ELF-1 (cell line): ENCODE measurements around the gene EMILIN2.

Experiments
- DNase-seq: peaks from one replicate; pipeline ENCODE4 v3.0.0-alpha.2; 2016; ENCODE audit warnings: low read depth, low spot score

Gene EMILIN2

DNA sequence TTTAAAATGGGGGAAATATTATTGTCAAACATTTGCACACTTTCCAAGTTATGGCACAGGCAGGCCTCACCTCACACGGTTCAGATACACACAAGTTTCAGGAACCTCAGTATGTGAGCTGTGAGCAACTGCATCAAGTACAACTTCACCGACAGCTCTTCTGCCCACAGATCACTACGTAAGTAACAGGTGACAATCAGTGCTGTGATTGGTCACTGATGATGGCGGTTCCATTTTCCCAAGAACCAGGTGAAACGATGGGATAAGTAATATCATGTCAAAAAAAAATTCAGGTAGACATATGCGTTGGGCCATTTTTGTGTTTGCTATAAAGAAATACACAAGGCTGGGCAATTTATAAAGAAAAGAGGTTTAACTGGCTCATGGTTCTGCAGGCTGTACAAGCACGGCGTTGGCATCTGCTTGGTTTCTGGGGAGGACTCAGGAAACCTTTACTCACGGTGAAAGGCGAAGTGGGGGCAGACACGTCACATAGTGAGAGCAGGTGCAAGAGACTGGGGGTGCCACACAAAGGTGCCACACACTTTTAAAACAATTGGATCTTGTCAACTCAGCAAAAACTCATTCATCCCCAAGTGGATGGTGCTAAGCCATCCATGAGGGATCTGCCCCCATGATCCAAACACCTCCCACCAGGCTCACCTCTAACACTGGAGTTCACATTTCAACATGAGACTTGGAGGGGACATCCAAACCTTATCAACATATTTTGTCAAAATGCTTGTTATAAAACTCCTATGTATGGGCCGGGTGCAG is 108.3 kb downstream of the EMILIN2 start:
- DNase-seq, result no peak

DNA sequence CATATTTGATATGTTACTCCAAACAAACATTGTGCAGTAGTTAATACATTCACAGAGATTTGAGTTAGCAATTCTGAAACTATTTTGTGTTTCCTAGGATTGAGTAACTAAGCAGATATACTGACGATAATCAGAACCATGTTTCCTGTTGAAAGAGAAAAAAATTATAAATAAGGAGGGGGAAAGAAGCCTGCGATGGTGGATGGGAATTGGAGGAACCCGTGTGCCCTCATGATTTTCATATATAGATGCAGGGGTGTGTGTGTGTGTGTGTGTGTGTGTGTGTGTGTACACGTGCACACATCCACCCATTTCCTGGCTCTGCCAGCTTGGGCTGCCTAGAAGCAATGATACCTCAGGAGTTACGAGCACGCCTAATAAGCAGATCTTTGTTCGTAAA is 109.2 kb downstream of the EMILIN2 start:
- no peak for DNase-seq

DNA sequence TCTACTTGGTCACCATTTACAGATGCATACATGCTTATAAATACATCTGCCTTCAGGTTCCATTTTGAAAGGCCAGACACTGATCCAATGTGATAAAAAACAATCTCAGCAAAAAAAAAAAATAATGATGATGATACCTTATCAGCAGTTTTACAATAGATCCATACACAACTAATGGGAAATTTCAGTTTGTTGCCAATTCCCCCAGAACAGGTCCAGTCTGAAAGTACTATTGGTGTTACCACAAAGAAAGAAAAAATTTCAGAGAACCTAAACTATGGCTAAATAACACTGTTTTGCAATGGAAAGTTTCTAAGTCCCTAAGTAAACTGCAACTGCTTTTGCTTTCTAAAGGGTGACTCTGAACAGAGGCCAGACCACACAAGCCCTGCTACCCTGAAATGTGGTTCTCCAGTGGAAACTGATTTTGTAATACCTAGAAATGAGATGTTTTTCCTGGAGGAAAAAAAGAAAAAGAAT is 112.1 kb downstream of the EMILIN2 start:
- no peak for DNase-seq

DNA sequence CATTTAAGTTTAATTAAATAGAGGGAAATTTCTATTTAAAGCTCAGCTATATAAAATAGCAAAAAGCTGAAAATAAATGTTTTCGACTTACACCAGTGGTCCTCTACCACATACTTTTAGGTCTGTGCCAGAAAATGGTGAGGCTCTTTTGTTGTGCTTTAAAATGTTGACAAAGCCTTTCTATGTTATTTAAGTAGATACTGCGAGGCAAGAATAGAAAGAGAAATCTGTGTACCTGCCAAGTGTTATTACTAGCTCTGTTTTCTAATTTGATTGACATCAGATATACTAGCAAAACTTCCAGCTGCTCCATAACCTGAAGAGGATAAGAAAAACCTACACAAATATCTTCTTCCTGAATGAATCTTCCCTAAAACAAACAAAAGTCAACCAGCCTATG is 112.5 kb downstream of the EMILIN2 start:
- no peak for DNase-seq

DNA sequence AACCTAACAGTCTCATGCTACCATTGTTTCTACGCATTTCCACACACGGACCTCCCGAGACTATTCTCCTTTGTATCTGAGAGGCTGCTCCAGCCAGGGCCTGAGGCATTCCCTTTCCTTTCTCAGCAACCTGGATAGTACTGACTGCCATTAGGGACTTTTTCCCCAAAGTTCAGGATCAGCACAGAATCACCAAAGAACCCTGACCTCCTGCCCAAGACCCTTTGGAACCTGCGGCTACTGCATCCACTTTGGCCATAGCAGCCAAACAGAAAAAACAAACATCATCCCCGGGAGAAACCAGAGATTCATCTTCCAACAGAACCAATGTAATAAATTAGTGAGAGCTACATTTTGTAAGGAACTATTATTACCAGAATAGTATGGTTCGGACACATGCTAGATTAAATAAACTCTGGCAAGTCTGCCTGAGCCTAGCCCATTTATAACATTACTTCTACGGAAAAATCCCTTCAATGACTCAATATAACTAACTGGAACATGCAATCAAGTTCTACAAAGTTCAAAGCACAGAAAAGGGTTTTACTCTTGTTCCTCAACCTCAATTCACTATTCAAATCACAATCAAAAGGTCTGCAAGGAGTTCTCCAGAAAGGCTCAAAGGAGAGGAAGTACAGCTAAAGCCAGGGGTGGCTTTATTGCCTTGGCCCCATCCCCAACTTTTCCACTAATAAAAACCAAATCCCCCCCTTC is 114.3 kb downstream of the EMILIN2 start:
- no peak for DNase-seq

DNA sequence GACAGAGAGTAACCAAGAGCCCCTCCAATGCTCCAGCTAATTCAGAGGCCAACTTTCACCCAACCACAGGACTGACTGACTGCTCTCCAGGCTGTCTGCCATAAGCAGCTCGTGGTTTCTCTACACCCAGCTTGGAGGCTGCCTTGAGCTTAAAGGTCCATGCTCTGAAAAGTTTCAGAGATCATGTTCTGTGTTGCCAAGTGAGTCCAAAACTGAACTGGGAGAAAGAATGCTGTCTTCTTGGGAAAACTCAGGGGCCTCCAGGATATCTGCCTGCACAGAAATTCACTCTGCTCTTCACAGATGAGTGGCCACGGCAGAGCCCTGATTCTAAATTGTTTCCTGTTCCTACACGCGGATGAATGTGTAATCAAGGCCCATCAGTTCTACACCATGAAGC is 115.0 kb downstream of the EMILIN2 start:
- DNase-seq, result no peak

DNA sequence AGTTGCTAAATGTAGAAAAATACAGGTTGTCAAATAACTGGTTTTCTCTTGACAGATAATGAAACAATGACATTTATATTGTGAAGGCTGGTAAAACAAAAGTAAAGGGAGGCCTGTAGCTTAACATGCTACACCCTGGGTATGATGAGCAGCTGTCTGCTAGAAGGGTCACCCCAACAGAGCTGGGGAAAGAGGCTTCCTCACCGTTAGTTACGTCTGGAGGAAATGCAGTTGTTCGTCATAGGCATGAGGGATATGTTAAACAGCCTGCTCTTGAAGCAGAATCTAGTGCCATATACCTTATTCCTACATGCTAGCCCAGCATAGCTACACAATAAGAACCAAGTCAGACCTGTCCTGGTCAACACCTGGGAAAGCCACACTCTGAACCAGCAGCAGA is 116.2 kb downstream of the EMILIN2 start:
- no peak for DNase-seq

DNA sequence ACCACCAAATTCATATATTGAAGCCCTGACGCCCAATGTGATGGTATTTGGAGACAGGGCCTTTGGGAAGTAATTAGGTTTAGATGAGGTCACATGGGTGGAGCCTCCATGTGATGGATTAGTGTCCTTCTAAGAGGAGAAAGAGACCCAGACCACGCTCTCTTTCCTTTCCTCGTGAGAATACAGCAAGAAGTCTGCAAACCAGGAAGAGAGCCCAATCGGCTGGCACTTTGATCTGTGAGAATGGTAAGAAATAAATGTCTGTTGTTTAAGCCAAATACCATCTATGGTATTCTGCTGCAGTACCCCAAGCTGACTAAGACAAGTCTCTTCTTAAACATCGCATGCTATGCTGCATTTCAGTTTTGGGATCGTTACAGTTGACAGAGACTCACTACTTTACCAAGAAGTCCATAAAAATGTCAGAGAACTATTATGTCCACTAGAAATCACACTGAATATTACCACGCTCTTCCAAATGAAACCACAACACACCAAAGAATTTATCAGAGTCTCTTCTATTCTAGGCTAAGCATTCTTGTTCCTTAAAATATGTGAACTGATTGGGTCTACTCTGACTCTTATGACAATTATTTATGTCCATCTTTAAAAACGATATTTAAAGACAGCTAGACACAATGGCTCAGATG is 117.7 kb downstream of the EMILIN2 start:
- no peak for DNase-seq
